HepG2 (cell line): ENCODE results near the gene RNASE11. TPM values are rescaled to one million over a fixed set of nuclear protein-coding genes. Genes with fewer than 3 reads are reported as not detected.

Source experiments
- ATAC-seq: fragments of 200-7000 bp; cut with Tn5 transposase; 3 replicates; pipeline ENCODE4 v1.9.1; 2020; ENCODE audit warnings: mild to moderate bottlenecking, moderate library complexity
- BruUV-seq: library from RNA; stranded (reverse); fragments of 400-500 nt; replicated peaks from 2 replicates; lab custom pipeline; 2021; lab: Mats Ljungman, UMichigan
- CTCF ChIA-PET: fragments of 300-600 bp; formaldehyde crosslinking; extraction: SDS; loops from one replicate; lab custom pipeline; 2021; ENCODE audit warnings: low total read pairs, inconsistent platforms, low intra/inter-chr PET ratio; lab: Yijun Ruan, JAX
- POLR2A ChIA-PET: fragments of 350-600 bp; sonication (Branson Sonifier 250); formaldehyde crosslinking; loops from one replicate; lab custom pipeline; 2020; ENCODE audit warnings: antibody characterized with exemption, inconsistent platforms; lab: Yijun Ruan, JAX
- DNase-seq: peaks from one replicate; pipeline ENCODE4 v3.0.0-alpha.2; 2015; ENCODE audit warnings: low spot score
- FAIRE-seq: peaks from 3 replicates; lab custom pipeline; 2011; peaks lifted over from hg19 to GRCh38; lab: Jason Lieb, UNC
- H2AFZ ChIP-seq: one replicate; pipeline ENCODE4 v1.6.1; 2011; ENCODE audit warnings: low read length, inconsistent platforms
- H3K27ac ChIP-seq: fragments of 300-600 bp; 3 replicates; pipeline ENCODE4 v1.8.0; 2011; ENCODE audit warnings: mixed run types, mild to moderate bottlenecking, mixed read lengths, low read length, inconsistent platforms; ENCODE audit not compliant: insufficient read depth; ENCODE audit errors: extremely low read length
- H3K27me3 ChIP-seq, 2 experiments: fragments of 200-600 bp in 1 of 2; 2 replicates in 1 of 2; 3 replicates in 1 of 2; pipeline versions ENCODE4 v1.6.0 to v1.8.0; 2011; ENCODE audit warnings: low read length in 2 of 2, mild to moderate bottlenecking in 2 of 2, moderate library complexity in 2 of 2, inconsistent platforms in 1 of 2; ENCODE audit not compliant: insufficient read depth in 2 of 2, control insufficient read depth in 1 of 2
- H3K36me3 ChIP-seq, 2 experiments: fragments of 200-600 bp in 1 of 2; replicated peaks in 1 of 2; 2 replicates in 1 of 2; 3 replicates in 1 of 2; pipeline versions ENCODE4 v1.5.1 to v1.8.0; 2011; ENCODE audit warnings: low read length in 2 of 2, inconsistent platforms in 1 of 2; ENCODE audit not compliant: insufficient read depth in 2 of 2, control insufficient read depth in 1 of 2
- H3K4me1 ChIP-seq: 2 replicates; pipeline ENCODE4 v1.5.1; 2012; ENCODE audit warnings: low read length, inconsistent platforms; ENCODE audit not compliant: insufficient read depth
- H3K4me2 ChIP-seq: 2 replicates; pipeline ENCODE4 v1.6.0; 2011; ENCODE audit warnings: low read depth, low read length, inconsistent platforms
- H3K4me3 ChIP-seq, 3 experiments: fragments of 200-600 bp in 1 of 3; sonication (generic), shearing (Covaris generic) in 1 of 3; replicated peaks in 1 of 3; 2 replicates each; pipeline ENCODE4 v1.5.1; 2011 to 2016; ENCODE audit warnings: low read length in 3 of 3, inconsistent platforms in 2 of 3, low read depth in 2 of 3, mild to moderate bottlenecking in 2 of 3, control low read depth in 1 of 3, mixed read lengths in 1 of 3; ENCODE audit not compliant: insufficient read depth in 1 of 3
- H3K79me2 ChIP-seq: one replicate; pipeline ENCODE4 v1.6.1; 2011; ENCODE audit warnings: low read length, inconsistent platforms; ENCODE audit not compliant: insufficient read depth
- H3K9ac ChIP-seq: 2 replicates; pipeline ENCODE4 v1.6.0; 2011; ENCODE audit warnings: mild to moderate bottlenecking, low read depth, low read length, inconsistent platforms; ENCODE audit not compliant: insufficient read depth
- H3K9me3 ChIP-seq: 2 replicates; pipeline ENCODE4 v1.5.1; 2012; ENCODE audit warnings: mild to moderate bottlenecking, low read length
- H4K20me1 ChIP-seq: 2 replicates; pipeline ENCODE4 v1.6.0; 2011; ENCODE audit warnings: inconsistent platforms, mild to moderate bottlenecking, low read length, moderate library complexity; ENCODE audit not compliant: insufficient read depth
- ASH2L ChIP-seq: fragments of 300-600, 200-600 bp; sonication (generic); IDR thresholded peaks from 2 replicates; pipeline ENCODE4 v1.7.0; 2017; ENCODE audit warnings: low read depth, mild to moderate bottlenecking, moderate library complexity, mixed read lengths, low read length; ENCODE audit not compliant: insufficient read length
- HMGXB3 ChIP-seq: sonication (generic); formaldehyde crosslinking; IDR thresholded peaks from 2 replicates; pipeline ENCODE4 v1.4.0; 2020; ENCODE audit warnings: missing genetic modification reagents, borderline replicate concordance
- IRF1 ChIP-seq: sonication (generic); formaldehyde crosslinking; IDR thresholded peaks from 2 replicates; pipeline ENCODE4 v1.4.0; 2020; ENCODE audit warnings: low read depth, mild to moderate bottlenecking, missing genetic modification reagents
- MLLT10 ChIP-seq: sonication (generic); formaldehyde crosslinking; IDR thresholded peaks from 2 replicates; pipeline ENCODE4 v1.4.0; 2020; ENCODE audit warnings: missing genetic modification reagents
- MXD3 ChIP-seq: IDR thresholded peaks from 2 replicates; pipeline ENCODE4 v1.6.1; 2016; ENCODE audit warnings: mild to moderate bottlenecking, missing biosample characterization, missing genetic modification reagents
- RFXAP ChIP-seq: sonication (generic); formaldehyde crosslinking; IDR thresholded peaks from 2 replicates; pipeline ENCODE4 v1.4.0; 2020; ENCODE audit warnings: missing genetic modification reagents, borderline replicate concordance
- SYNCRIP ChIP-seq: fragments of 200-400 bp; formaldehyde crosslinking; IDR thresholded peaks from 2 replicates; pipeline ENCODE4 v1.6.1; 2018; ENCODE audit warnings: mild to moderate bottlenecking, low read depth, low read length; ENCODE audit not compliant: insufficient read depth
- ZBTB43 ChIP-seq: sonication (generic); formaldehyde crosslinking; conservative IDR thresholded peaks from 2 replicates; pipeline ENCODE4 v1.4.0; 2020; ENCODE audit warnings: missing genetic modification reagents
- ZNF512B ChIP-seq: sonication (generic); formaldehyde crosslinking; IDR thresholded peaks from 2 replicates; pipeline ENCODE4 v1.5.1; 2020; ENCODE audit warnings: missing genetic modification reagents, mild to moderate bottlenecking, borderline replicate concordance
- ZNF75D ChIP-seq: sonication (generic); formaldehyde crosslinking; IDR thresholded peaks from 2 replicates; pipeline ENCODE4 v1.8.1; 2023; ENCODE audit warnings: missing genetic modification reagents, mild to moderate bottlenecking, borderline replicate concordance
- WGBS: methylation state at CpG from one replicate; pipeline ENCODE4 v1.1.6; 2017; ENCODE audit warnings: low lambda C conversion rate; 5-methylcytosine and 5-hydroxymethylcytosine counted together
- in situ Hi-C: cut with HindIII; loops from 2 replicates; pipeline ENCODE4 v1.10.0; 2017; ENCODE audit warnings: low pct_unique_long_range_greater_than_20kb; ENCODE audit not compliant: extremely low pct_ligation_motif_present
- intact Hi-C: fragments of 100-400 bp; cut with micrococcal nuclease; formaldehyde crosslinking; loops from one replicate; pipeline ENCODE4 v1.10.0; 2022; ENCODE audit not compliant: unreplicated experiment
- polyA plus RNA-seq, 8 experiments: library from polyadenylated mRNA; depleted of rRNA in 3 of 8; stranded (reverse) in 7 of 8; unstranded in 1 of 8; fragments of >200 nt; fragmentation: Illumina TruSeq in 4 of 8; extraction: Trizol in 4 of 8; gene quantifications; 2 replicates each; pipeline versions ENCODE4 v1.2.1 to v1.2.3, GENCODE V29; 2011 to 2016; ENCODE audit warnings: low read depth in 4 of 8, missing spikeins in 1 of 8, mixed read lengths in 1 of 8; ENCODE audit not compliant: insufficient read depth in 1 of 8
- total RNA-seq, 5 experiments: library from RNA; depleted of rRNA; stranded (reverse); fragments of >200 nt; fragmentation: Illumina TruSeq; extraction: Trizol; gene quantifications; 2 replicates each; pipeline ENCODE4 v1.2.3, GENCODE V29; 2016; ENCODE audit warnings: low read depth in 1 of 5

Gene RNASE11
- total and polyA plus RNA-seq, 2 of the 13 experiments (the other 11 are each of a cell fraction or from before 2014, with no cell fraction given) = not detected

GRCh38 chr14:20606190-20606901 is 18.5 kb upstream of the RNASE11 start:
- in situ Hi-C loops (loop anchor here (5.0 to 25.0 kb wide), 3 partner anchors 74 to 279 kb away; partner anchors contain the start of genes APEX1, OSGEP, PIP4P1 and PNP), intact Hi-C loops (loop anchor here (1.0 to 5.0 kb wide), 6 partner anchors 75 to 279 kb away; partner anchors contain the start of gene PIP4P1)
- WGBS = 2% methylated on average over 7 of the region's 8 CpGs
- Histone ChIP-seq H3K27me3 (no peaks in the 10 kb centered on the region; a peak in 1 of 5 replicates), H4K20me1 (no peaks in the 10 kb centered on the region), H3K9me3 (no peaks in the 10 kb centered on the region), H3K4me1 (peaks cover 53% of the 10 kb centered on the region), H3K79me2 (no peaks in the 10 kb centered on the region), H3K36me3 (no peaks in the 10 kb centered on the region), H3K4me3 (peak overlapping the region; percentile 25 to 59 (median 33); a peak in 5 of 6 replicates), H3K4me2 (peak overlapping the region; percentile 86), H3K27ac (no peak overlapping the region), H3K9ac (peak overlapping the region; percentile 35), H2AFZ (peak overlapping the region; percentile 38)
- POLR2A ChIA-PET = interaction anchor here (0.7 to 1.7 kb wide), 4 partner anchors 81 to 279 kb away, joined by 3 to 6 read pairs (median 4); partner anchors contain the start of genes PARP2 and TEP1
- DNase-seq = peak; percentile 79
- peak; percentile 80 for ATAC-seq
- CTCF ChIA-PET = interaction anchor here (1.2 to 1.8 kb wide), 3 partner anchors 75 to 279 kb away, joined by 4 to 21 read pairs (median 4); no protein-coding TSS in a partner anchor
- peak; percentile 66 for FAIRE-seq
- BruUV-seq = no TSS peak
- TF ChIP-seq ASH2L = peak; percentile 52
- TF ChIP-seq ZBTB43 (CRISPR knock-in tag) = peak; percentile 51; the same call in 1 of the 2 replicates
- 0 out of 2 replicates have a peak, but pooled peaks have one; percentile 46 for TF ChIP-seq HMGXB3 (CRISPR knock-in tag)
- 0 out of 2 replicates have a peak, but pooled peaks have one; percentile 29 for TF ChIP-seq RFXAP (CRISPR knock-in tag)
- no peak for TF ChIP-seq SYNCRIP
- TF ChIP-seq ZNF75D (CRISPR knock-in tag) = no peak
- TF ChIP-seq MLLT10 (CRISPR knock-in tag) = no peak
- no peak for TF ChIP-seq IRF1 (CRISPR knock-in tag)
- no peak for TF ChIP-seq ZNF512B (CRISPR knock-in tag)
- TF ChIP-seq MXD3 (CRISPR knock-in tag) = 0 out of 2 replicates have a peak, but pooled peaks have one; percentile 8
